ENCODE results near the gene RTL1. TPM values are rescaled to one million over a fixed set of nuclear protein-coding genes. Genes with fewer than 3 reads are reported as not detected.

The RTL1 gene
- total RNA-seq, 4 donors from 2014 or later, result 0.31 TPM; not detected in 3

DNA sequence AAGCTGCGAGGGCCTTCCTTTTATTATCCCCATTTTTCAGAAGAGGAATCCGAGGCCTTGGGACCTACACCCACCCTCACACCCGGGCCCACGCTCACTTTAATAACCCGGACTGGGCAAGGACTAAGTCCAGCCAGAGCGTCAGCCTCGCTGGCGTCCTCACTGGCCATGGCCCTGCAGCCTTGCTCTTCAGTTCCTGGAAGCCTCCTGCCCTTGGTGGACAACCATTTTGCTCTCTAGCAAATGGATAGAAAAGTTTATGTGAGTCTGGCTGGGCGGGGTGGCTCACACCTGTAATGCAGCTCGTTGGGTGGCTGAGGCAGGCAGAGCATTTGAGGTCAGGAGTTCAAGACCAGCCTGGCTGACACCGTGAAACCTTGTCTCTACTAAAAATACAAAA lies 9.8 kb downstream of the RTL1 start:
- H3K4me1 ChIP-seq, result no peaks in the 10 kb centered on the region
- no peak for TF ChIP-seq POLR2AphosphoS5 (IDR thresholded peaks at IDR 0.05)
- TF ChIP-seq POLR2A (IDR thresholded peaks at IDR 0.05), result no peak
- no peak for TF ChIP-seq EP300 (IDR thresholded peaks at IDR 0.05)
- TF ChIP-seq, protein P1, sequence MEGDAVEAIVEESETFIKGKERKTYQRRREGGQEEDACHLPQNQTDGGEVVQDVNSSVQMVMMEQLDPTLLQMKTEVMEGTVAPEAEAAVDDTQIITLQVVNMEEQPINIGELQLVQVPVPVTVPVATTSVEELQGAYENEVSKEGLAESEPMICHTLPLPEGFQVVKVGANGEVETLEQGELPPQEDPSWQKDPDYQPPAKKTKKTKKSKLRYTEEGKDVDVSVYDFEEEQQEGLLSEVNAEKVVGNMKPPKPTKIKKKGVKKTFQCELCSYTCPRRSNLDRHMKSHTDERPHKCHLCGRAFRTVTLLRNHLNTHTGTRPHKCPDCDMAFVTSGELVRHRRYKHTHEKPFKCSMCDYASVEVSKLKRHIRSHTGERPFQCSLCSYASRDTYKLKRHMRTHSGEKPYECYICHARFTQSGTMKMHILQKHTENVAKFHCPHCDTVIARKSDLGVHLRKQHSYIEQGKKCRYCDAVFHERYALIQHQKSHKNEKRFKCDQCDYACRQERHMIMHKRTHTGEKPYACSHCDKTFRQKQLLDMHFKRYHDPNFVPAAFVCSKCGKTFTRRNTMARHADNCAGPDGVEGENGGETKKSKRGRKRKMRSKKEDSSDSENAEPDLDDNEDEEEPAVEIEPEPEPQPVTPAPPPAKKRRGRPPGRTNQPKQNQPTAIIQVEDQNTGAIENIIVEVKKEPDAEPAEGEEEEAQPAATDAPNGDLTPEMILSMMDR (IDR thresholded peaks at IDR 0.05), result no peak
- H3K9me3 ChIP-seq, result no peaks in the 10 kb centered on the region
- peaks cover 58% of the 10 kb centered on the region for H3K27me3 ChIP-seq
- H3K27ac ChIP-seq, result no peak overlapping the region
- 88 to 94% methylated on average over 3 to 8 of the region's 11 CpGs for WGBS, 2 donors (ENCODE audit: low coverage in 1 of 2)
- no peaks in the 10 kb centered on the region for H3K36me3 ChIP-seq
- ATAC-seq, result no peak
- no peak overlapping the region for H3K4me3 ChIP-seq

DNA sequence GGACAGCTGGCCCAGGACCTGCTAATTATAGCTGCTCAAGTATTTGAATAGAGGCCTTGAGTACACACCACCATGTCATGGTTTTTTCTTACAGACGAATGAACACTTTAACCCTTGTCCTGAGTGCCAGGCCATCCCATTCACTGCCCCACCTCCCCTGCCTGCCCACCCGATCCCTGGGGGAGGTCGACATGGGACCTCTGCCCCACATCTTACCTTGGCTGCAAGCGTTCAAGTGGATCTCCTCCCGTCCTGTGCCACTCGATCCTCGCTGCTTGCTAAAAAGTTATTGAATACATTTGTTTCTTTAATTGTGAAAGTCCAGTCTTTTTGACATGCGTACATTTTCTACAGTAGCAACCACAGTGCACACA lies 10.3 kb downstream of the RTL1 start:
- H3K9me3 ChIP-seq, result no peaks in the 10 kb centered on the region
- TF ChIP-seq POLR2A (IDR thresholded peaks at IDR 0.05) (no peak), EP300 (IDR thresholded peaks at IDR 0.05) (no peak), POLR2AphosphoS5 (IDR thresholded peaks at IDR 0.05) (no peak)
- TF ChIP-seq, protein P1 (IDR thresholded peaks at IDR 0.05), result no peak
- H3K27me3 ChIP-seq, result peaks cover 54% of the 10 kb centered on the region
- WGBS, 2 donors (ENCODE audit: low coverage in 1 of 2), result 71 to 76% methylated on average over 5 to 8 of the region's 8 CpGs
- H3K27ac ChIP-seq, result no peak overlapping the region
- H3K4me3 ChIP-seq, result no peak overlapping the region
- no peaks in the 10 kb centered on the region for H3K36me3 ChIP-seq
- no peaks in the 10 kb centered on the region for H3K4me1 ChIP-seq
- ATAC-seq, result no peak

DNA sequence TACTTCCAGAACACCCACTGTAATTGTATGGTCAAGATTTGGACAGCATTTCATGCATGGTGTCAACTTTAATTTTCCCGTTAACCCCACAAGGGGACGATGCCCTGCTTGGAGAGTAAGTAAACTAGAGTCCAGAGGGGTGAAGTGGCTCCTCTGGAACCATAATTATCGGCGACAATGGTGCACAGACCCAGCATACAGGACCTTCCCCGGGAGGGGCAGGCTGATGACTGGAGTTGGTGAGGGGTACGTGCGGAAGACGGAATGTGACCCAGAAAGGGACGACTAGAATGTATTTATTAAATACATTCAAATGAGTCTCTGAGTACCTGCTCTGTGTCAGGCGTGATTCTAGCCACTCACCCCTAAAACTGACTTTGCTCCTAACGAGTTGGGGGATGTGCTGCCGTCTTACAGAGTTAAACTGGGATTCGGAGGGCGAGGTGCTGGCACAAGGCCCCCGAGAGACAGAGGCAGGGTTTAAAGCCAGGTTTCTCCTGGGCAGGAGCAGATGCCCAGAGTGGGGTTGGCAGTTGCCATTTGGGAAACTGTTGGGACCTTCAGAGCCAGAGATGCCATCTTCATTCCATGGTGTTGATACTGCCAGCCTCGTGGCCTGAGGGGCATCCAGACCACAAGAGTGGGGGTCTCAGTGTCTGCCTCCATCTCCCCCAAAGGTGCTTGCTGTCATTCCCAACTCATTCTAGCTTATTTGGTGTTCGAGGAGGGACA lies 10.9 kb downstream of the RTL1 start:
- no peaks in the 10 kb centered on the region for H3K36me3 ChIP-seq
- H3K9me3 ChIP-seq, result no peaks in the 10 kb centered on the region
- ATAC-seq, result no peak
- H3K27me3 ChIP-seq, result peaks cover 54% of the 10 kb centered on the region
- no peaks in the 10 kb centered on the region for H3K4me1 ChIP-seq
- 88 to 89% methylated on average over 3 to 9 of the region's 17 CpGs for WGBS, 2 donors (ENCODE audit: low coverage in 1 of 2)
- TF ChIP-seq, protein P1 (IDR thresholded peaks at IDR 0.05), result no peak
- no peak for TF ChIP-seq POLR2A (IDR thresholded peaks at IDR 0.05)
- no peak for TF ChIP-seq EP300 (IDR thresholded peaks at IDR 0.05)
- TF ChIP-seq POLR2AphosphoS5 (IDR thresholded peaks at IDR 0.05), result no peak
- H3K27ac ChIP-seq, result no peak overlapping the region
- no peak overlapping the region for H3K4me3 ChIP-seq

DNA sequence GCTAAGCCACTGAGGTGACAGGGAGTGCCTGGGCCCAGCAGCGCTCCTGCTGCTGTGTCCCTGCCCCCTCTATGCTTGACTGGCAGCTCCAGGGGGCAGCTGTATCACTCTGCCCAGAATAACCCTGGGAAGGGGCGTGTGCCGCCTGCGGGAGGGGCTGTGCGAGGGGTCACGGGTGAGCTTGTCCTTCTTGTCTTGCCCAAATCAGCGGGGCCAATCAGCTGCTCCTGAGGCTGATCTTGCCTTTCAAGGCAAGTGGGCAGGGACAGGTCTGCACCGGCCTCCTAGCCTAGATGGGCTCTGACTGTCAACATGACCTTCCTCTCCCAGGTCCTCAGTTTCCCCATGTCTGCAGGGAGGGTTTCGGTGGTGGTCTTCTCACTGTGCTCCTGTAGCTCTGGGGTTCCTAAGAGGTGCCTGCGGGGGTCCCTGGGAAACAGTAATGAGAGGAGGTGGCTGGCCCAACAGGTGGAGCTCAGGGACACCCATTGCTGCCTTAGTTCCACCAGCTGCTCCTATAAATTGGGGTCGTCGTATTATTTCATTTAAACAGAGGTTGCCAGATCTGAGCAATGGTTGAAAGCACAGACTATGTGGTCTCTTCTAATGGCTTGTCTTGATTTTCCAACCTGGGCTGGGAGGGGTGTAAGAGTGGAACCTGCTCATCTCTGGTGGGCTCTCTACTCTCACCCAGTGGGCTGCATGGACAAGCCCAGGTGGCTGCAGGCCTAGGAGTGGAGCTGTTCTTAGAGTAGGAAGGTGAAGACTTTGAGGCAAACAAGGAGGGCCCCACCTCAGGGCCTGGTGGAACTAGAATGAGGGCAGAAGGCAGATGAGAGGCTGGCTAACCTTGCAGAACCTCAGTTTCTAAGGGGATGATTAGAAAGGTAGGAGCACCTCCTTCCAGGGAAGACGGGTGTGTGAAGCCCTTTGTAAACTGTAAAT lies 11.7 kb downstream of the RTL1 start:
- TF ChIP-seq EP300 (IDR thresholded peaks at IDR 0.05) (no peak), POLR2AphosphoS5 (IDR thresholded peaks at IDR 0.05) (no peak), POLR2A (IDR thresholded peaks at IDR 0.05) (no peak)
- TF ChIP-seq, protein P1 (IDR thresholded peaks at IDR 0.05), result no peak
- H3K4me3 ChIP-seq, result no peak overlapping the region
- no peaks in the 10 kb centered on the region for H3K9me3 ChIP-seq
- H3K36me3 ChIP-seq, result no peaks in the 10 kb centered on the region
- no peak for ATAC-seq
- H3K4me1 ChIP-seq, result no peaks in the 10 kb centered on the region
- no peak overlapping the region for H3K27ac ChIP-seq
- peaks cover 48% of the 10 kb centered on the region for H3K27me3 ChIP-seq
- WGBS, 2 donors (ENCODE audit: low coverage in 1 of 2), result 83 to 96% methylated on average over 2 to 4 of the region's 13 CpGs

Measured in gastroesophageal sphincter (tissue), 4 donors.